ENCODE data around the gene ZFHX3.

DNA sequence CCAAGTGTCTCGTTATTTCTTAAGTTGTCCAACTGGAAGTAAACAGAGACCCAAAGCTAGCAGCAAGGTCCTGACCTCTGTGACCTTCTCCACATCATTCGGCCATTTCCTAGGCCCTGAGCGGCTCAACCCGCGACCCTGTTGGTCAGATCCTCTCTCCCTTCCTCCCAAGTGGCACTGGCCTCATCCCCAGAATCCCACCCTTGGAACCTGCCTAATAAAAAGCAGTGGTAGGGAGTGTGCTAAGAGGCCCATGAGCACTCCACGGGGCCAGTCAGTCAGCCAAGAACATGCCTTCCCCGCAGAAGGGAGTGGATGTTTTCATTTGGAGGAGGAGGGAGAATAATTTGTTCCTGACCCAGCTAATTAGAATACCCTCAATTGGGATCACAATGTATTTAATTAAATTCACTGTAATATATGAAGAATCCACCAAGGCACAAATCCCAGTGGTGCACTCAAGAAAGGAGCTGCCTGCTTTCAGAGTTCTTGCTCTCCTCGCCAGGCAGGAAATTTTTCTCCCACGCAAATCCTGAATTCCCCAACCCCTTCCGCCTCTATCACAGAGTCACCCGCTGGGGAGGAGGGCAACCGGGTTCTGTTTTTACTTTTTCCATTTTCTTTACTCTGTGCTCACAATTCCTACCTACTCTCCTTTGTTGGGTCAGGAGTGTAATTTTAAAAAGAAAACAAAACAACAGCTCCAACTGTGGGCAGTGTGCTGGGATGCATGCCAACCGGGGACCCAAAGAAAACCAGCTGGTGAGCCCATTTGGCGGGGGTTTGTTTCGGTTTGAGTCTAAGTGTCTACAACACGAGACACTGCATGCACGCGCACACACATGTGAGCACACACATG, 153.4 kb downstream of the ZFHX3 start:
- no peak for TF ChIP-seq CTCF (IDR thresholded peaks at IDR 0.05)
- TF ChIP-seq POLR2A (IDR thresholded peaks at IDR 0.05) = no peak

Measured in right lobe of liver (tissue), 4 donors.